GM12878 (cell line): ENCODE measurements around the gene TMPRSS4.

Experiments
- CBX5 ChIP-seq: sonication (generic); IDR thresholded peaks from 2 replicates; pipeline ENCODE4 v1.6.1; 2016; ENCODE audit warnings: low read depth, moderate library complexity, mild to moderate bottlenecking, inconsistent platforms
- CHD1 ChIP-seq: IDR thresholded peaks from 2 replicates; pipeline ENCODE4 v1.6.1; 2012; ENCODE audit warnings: low read depth, low read length, improper control_type of control experiment
- CTCF ChIP-seq, 3 experiments: IDR thresholded peaks in 2 of 3; conservative IDR thresholded peaks in 1 of 3; 2 replicates each; pipeline ENCODE4 v1.5.1; 2011; ENCODE audit warnings: low read depth in 3 of 3, low read length in 3 of 3, mild to moderate bottlenecking in 3 of 3, control low read depth in 2 of 3, moderate library complexity in 2 of 3, inconsistent platforms in 1 of 3, mixed read lengths in 1 of 3; ENCODE audit not compliant: control insufficient read depth in 2 of 3, insufficient read depth in 1 of 3; ENCODE audit errors: extremely low read depth in 1 of 3
- HDAC6 ChIP-seq: fragments of 200-600 bp; sonication (generic); IDR thresholded peaks from one replicate; pipeline ENCODE4 v1.8.0; 2017; ENCODE audit warnings: antibody characterized with exemption; ENCODE audit not compliant: unreplicated experiment
- NRF1 ChIP-seq: conservative IDR thresholded peaks from 2 replicates; pipeline ENCODE4 v1.6.1; 2011; ENCODE audit warnings: mild to moderate bottlenecking, low read depth, low read length, improper control_type of control experiment
- POLR2AphosphoS5 ChIP-seq: IDR thresholded peaks from 2 replicates; pipeline ENCODE4 v1.6.1; 2011; ENCODE audit warnings: mild to moderate bottlenecking, low read length, inconsistent platforms
- SREBF1 ChIP-seq: IDR thresholded peaks from 2 replicates; pipeline ENCODE4 v1.6.1; 2012; ENCODE audit warnings: mild to moderate bottlenecking, low read length
- SUZ12 ChIP-seq: fragments of 200-600 bp; sonication (generic); IDR thresholded peaks from one replicate; pipeline ENCODE4 v1.6.1; 2018; ENCODE audit warnings: antibody characterized with exemption, mild to moderate bottlenecking; ENCODE audit not compliant: unreplicated experiment
- TBL1XR1 ChIP-seq: IDR thresholded peaks from 2 replicates; pipeline ENCODE4 v1.6.1; 2012; ENCODE audit warnings: low read depth, low read length, improper control_type of control experiment
- YY1 ChIP-seq: IDR thresholded peaks from 2 replicates; pipeline ENCODE4 v1.6.1; 2011; ENCODE audit warnings: low read depth, mild to moderate bottlenecking, low read length
- ZNF274 ChIP-seq: IDR thresholded peaks from one replicate; pipeline ENCODE4 v1.8.0; 2011; ENCODE audit not compliant: insufficient read length, insufficient read depth
- TF ChIP-seq, protein P1 (sequence below): fragments of 450-650 bp; IDR thresholded peaks from 2 replicates; pipeline ENCODE4 v1.6.1; 2018; ENCODE audit warnings: mild to moderate bottlenecking, low read depth, moderate library complexity; ENCODE audit not compliant: partially characterized antibody
- TF ChIP-seq, protein P2 (sequence below): IDR thresholded peaks from 2 replicates; pipeline ENCODE4 v1.6.1; 2012; ENCODE audit warnings: low read depth, low read length, improper control_type of control experiment
- TF ChIP-seq, protein P3 (sequence below): IDR thresholded peaks from 2 replicates; pipeline ENCODE4 v1.6.1; 2012; ENCODE audit warnings: low read depth, low read length, improper control_type of control experiment

DNA sequence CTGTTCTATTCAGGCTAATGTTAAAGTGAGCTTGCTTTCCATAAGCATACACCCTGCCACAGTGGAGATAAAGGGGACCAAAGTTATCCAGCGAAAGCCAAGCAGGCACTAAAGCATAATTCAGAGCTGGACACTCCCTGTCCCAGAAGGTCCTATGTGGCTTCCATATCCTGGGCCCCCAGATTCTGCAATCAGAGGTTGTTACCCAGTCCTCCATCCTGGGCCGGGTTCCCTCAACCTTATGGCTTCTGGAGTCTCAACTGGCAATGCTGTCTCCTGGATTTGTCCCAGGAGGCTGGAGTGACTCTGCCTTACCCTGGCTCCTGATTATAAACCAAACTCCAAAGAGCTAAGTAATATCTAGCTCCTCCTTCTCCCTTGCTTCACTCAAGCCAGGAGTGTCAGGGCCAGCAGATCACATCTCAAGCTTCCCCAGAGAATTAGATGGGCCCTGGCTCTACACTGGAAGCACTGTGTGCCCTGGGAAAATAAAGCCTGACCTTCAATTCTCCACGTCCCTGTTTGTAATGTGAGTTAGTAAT lies 23.9 kb downstream of the TMPRSS4 start:
- TF ChIP-seq, protein P1, sequence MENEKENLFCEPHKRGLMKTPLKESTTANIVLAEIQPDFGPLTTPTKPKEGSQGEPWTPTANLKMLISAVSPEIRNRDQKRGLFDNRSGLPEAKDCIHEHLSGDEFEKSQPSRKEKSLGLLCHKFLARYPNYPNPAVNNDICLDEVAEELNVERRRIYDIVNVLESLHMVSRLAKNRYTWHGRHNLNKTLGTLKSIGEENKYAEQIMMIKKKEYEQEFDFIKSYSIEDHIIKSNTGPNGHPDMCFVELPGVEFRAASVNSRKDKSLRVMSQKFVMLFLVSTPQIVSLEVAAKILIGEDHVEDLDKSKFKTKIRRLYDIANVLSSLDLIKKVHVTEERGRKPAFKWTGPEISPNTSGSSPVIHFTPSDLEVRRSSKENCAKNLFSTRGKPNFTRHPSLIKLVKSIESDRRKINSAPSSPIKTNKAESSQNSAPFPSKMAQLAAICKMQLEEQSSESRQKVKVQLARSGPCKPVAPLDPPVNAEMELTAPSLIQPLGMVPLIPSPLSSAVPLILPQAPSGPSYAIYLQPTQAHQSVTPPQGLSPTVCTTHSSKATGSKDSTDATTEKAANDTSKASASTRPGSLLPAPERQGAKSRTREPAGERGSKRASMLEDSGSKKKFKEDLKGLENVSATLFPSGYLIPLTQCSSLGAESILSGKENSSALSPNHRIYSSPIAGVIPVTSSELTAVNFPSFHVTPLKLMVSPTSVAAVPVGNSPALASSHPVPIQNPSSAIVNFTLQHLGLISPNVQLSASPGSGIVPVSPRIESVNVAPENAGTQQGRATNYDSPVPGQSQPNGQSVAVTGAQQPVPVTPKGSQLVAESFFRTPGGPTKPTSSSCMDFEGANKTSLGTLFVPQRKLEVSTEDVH: no peak
- TF ChIP-seq POLR2AphosphoS5 (no peak), CTCF (IDR thresholded peaks at IDR 0.05 in 2 of 3, conservative IDR thresholded peaks at IDR 0.05 in 1 of 3; ENCODE audit: control insufficient read depth in 2 of 3, extremely low read depth in 1 of 3, insufficient read depth in 1 of 3, low read depth in 3 of 3, low read length in 3 of 3) (no peak), ZNF274 (no peak), CBX5 (no peak), YY1 (no peak), NRF1 (no peak), CHD1 (no peak), SREBF1 (no peak), TBL1XR1 (no peak), HDAC6 (no peak), SUZ12 (no peak)
- TF ChIP-seq, protein P2, sequence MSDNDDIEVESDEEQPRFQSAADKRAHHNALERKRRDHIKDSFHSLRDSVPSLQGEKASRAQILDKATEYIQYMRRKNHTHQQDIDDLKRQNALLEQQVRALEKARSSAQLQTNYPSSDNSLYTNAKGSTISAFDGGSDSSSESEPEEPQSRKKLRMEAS: no peak
- TF ChIP-seq, protein P3, sequence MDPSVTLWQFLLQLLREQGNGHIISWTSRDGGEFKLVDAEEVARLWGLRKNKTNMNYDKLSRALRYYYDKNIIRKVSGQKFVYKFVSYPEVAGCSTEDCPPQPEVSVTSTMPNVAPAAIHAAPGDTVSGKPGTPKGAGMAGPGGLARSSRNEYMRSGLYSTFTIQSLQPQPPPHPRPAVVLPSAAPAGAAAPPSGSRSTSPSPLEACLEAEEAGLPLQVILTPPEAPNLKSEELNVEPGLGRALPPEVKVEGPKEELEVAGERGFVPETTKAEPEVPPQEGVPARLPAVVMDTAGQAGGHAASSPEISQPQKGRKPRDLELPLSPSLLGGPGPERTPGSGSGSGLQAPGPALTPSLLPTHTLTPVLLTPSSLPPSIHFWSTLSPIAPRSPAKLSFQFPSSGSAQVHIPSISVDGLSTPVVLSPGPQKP: no peak
